Effector memory CD8-positive, alpha-beta T cell (primary cell): Measurements from ENCODE around the gene PCDHGA1.
"Not testable (repeated sequence)": the region's sequence is repeated elsewhere in the genome, so short reads cannot be mapped to it uniquely, and the experiment has no call there.

Source experiments
- ATAC-seq: fragments of 150-1000 bp; cut with Tn5 transposase; replicated peaks from 2 replicates; pipeline ENCODE4 v1.10.0; 2021; ENCODE audit warnings: mild to moderate bottlenecking, moderate library complexity
- DNase-seq, 3 experiments: peaks; one replicate each; pipeline ENCODE4 v3.0.0; 2021
- H3K27ac Mint-ChIP-seq, 2 donors: one replicate each; pipeline ENCODE4 v1.8.0; 2022; ENCODE audit warnings: mild to moderate bottlenecking in 2 of 2, mixed read lengths in 2 of 2, moderate library complexity in 2 of 2
- H3K27me3 Mint-ChIP-seq, 2 donors: one replicate each; pipeline ENCODE4 v1.8.0; 2022; ENCODE audit warnings: mixed read lengths in 2 of 2
- H3K36me3 Mint-ChIP-seq: one replicate; pipeline ENCODE4 v1.8.0; 2022; ENCODE audit warnings: mild to moderate bottlenecking, moderate library complexity, mixed read lengths; ENCODE audit not compliant: insufficient read depth
- H3K4me1 Mint-ChIP-seq, 2 donors: one replicate each; pipeline ENCODE4 v1.8.0; 2022; ENCODE audit warnings: low read depth in 2 of 2, mixed read lengths in 2 of 2
- H3K4me3 Mint-ChIP-seq, 2 donors: one replicate each; pipeline ENCODE4 v1.8.0; 2022; ENCODE audit warnings: mild to moderate bottlenecking in 2 of 2, mixed read lengths in 2 of 2, moderate library complexity in 2 of 2
- H3K9me3 Mint-ChIP-seq, 2 donors: one replicate each; pipeline ENCODE4 v1.8.0; 2022; ENCODE audit warnings: mixed read lengths in 2 of 2

PCDHGA1 gene

DNA sequence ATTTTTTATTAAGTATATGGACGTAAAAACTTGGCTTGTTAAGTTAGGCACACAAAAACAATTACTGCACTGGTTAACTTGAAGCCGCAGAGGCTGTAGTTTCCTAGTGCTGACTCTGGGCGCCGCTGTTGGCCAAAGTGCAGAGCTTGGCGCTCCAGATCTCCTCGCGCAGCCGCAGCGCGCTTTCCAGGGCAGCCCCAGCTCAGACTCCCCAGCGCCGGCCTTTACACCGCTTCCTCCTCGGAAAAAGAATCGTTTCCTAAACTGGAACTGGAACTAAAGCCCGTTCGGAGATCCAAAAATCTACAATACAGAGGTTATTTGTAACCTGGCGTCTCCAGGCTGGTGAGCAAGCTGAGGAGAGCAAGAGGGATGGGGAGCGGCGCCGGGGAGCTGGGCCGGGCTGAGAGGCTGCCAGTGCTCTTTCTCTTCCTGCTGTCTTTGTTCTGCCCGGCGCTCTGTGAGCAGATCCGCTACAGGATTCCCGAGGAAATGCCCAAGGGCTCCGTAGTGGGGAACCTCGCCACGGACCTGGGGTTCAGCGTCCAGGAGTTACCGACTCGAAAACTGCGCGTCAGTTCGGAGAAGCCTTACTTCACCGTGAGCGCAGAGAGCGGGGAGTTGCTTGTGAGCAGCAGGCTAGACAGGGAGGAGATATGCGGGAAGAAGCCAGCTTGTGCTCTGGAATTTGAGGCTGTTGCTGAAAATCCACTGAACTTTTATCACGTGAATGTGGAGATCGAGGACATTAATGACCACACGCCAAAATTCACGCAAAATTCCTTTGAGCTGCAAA, 67.6 kb downstream of the PCDHGA1 start, which contains the start of gene PCDHGB5:
PCDHGB5 (plus strand) TSS at position 192 of the 796 bp plus-strand sequence; CDS start at position 373, 181 bp downstream.
- peak within 1 kb of the TSS; percentile 31 to 53 for H3K4me3 Mint-ChIP-seq
- peaks cover 44 to 77% of the 10 kb centered on the region in 2 donors for H3K27me3 Mint-ChIP-seq
- not testable (repeated sequence) for H3K4me1 Mint-ChIP-seq, H3K27ac Mint-ChIP-seq, H3K36me3 Mint-ChIP-seq, H3K9me3 Mint-ChIP-seq, DNase-seq
- peak; percentile 77 for ATAC-seq

DNA sequence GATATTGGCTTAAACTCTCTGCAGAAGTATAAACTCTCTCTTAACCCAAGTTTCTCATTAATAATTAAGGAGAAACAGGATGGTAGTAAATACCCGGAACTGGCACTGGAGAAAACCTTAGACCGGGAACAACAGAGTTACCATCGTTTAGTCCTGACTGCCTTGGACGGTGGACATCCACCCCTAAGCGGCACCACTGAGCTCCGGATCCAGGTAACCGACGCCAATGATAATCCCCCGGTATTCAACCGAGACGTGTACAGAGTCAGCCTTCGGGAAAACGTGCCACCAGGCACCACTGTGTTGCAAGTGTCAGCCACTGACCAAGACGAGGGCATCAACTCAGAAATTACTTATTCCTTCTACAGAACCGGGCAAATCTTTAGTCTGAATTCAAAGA, 68.3 kb downstream of the PCDHGA1 start:
- H3K27me3 Mint-ChIP-seq, result peaks cover 48 to 77% of the 10 kb centered on the region in 2 donors
- H3K27ac Mint-ChIP-seq, result no peak overlapping the region
- DNase-seq (no peak), ATAC-seq (no peak)
- H3K36me3 Mint-ChIP-seq, result peaks cover 8% of the 10 kb centered on the region
- H3K4me1 Mint-ChIP-seq, result peaks cover 0 to 3% of the 10 kb centered on the region in 2 donors
- H3K4me3 Mint-ChIP-seq, result no peak overlapping the region
- H3K9me3 Mint-ChIP-seq, result peaks cover 7% of the 10 kb centered on the region in 2 donors

DNA sequence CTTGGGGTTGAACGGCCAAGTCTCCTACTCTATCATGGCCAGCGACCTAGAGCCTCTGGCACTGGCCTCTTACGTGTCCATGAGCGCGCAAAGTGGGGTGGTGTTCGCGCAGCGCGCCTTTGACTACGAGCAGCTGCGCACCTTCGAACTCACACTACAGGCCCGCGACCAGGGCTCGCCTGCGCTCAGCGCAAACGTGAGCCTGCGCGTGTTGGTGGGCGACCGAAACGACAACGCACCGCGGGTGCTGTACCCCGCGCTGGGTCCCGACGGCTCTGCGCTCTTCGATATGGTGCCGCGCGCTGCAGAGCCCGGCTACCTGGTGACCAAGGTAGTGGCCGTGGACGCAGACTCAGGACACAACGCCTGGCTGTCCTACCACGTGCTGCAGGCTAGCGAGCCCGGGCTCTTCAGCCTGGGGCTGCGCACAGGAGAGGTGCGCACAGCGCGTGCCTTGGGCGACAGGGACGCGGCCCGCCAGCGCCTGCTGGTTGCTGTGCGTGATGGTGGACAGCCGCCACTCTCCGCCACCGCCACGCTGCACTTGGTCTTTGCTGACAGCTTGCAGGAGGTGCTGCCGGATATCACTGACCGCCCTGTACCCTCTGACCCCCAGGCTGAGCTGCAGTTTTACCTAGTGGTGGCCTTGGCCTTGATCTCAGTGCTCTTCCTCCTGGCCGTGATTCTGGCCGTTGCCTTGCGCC, 69.4 kb downstream of the PCDHGA1 start:
- Mint-ChIP-seq H3K27ac (no peak overlapping the region), H3K4me3 (no peak overlapping the region), H3K4me1 (peaks cover 0 to 3% of the 10 kb centered on the region in 2 donors), H3K27me3 (peaks cover 50 to 77% of the 10 kb centered on the region in 2 donors), H3K36me3 (peaks cover 4% of the 10 kb centered on the region), H3K9me3 (peaks cover 0 to 5% of the 10 kb centered on the region in 2 donors)
- no peak for ATAC-seq
- DNase-seq, result no peak

DNA sequence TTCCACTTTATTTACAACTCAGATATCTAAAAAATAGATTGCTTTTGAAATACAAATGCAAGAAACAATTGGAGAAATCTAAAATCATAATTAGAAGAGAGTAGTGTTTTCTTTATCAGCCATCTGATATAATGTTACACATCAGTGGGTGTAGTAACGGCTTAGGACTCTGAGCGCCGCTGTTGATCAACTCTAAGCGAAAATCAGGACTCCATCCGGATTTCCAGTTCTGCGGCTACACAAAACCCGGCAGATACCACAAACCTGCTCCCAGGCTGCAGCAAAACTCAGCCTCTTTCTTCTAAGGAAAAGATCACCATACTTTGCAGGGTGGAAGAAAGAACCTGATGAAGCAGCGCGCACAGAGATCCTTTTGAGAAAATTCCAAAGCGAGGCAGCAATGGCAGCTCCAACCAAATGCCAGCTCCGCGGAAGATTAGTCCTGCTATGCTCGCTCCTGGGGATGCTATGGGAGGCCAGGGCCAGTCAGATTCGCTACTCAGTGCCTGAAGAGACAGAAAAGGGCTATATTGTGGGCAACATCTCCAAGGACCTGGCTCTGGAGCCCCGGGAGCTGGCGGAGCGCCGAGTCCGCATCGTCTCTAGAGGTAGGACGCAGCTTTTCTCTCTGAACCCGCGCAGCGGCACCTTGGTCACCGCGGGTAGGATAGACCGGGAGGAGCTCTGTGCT, 72.4 kb downstream of the PCDHGA1 start, which contains the start of gene PCDHGA9:
PCDHGA9 (plus strand) TSS at position 226 of the 691 bp plus-strand sequence; CDS start at position 401, 175 bp downstream.
- no peak within 1 kb of the TSS for H3K27ac Mint-ChIP-seq
- H3K27me3 Mint-ChIP-seq, result peaks cover 61 to 79% of the 10 kb centered on the region in 2 donors

DNA sequence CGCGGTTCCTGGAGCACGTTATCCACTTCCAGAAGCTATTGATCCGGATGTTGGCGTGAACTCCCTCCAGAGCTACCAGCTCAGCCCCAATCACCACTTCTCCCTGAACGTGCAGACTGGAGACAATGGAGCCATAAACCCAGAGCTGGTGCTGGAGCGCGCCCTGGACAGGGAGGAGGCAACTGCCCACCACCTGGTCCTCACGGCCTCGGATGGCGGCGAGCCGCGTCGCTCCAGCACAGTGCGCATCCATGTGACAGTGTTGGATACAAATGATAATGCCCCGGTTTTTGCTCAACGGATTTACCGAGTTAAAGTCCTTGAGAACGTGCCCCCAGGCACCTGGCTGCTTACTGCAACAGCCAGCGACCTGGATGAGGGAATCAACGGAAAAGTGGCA, 73.1 kb downstream of the PCDHGA1 start:
- H3K4me3 Mint-ChIP-seq, result peak overlapping the region in 1 of 2 donors; percentile 29
- H3K27me3 Mint-ChIP-seq, result peaks cover 66 to 86% of the 10 kb centered on the region in 2 donors
- H3K36me3 Mint-ChIP-seq, result no peaks in the 10 kb centered on the region
- DNase-seq (no peak), ATAC-seq (no peak)
- H3K9me3 Mint-ChIP-seq, result peaks cover 0 to 5% of the 10 kb centered on the region in 2 donors
- no peak overlapping the region for H3K27ac Mint-ChIP-seq
- peaks cover 0 to 3% of the 10 kb centered on the region in 2 donors for H3K4me1 Mint-ChIP-seq

More for the DNA sequence above, 72.4 kb downstream of the PCDHGA1 start, which contains the start of gene PCDHGA9:
- H3K4me3 Mint-ChIP-seq, result peak within 1 kb of the TSS; percentile 29 to 51
- DNase-seq (no peak), ATAC-seq (no peak)
- H3K36me3 Mint-ChIP-seq, result peaks cover 2% of the 10 kb centered on the region
- peaks cover 0 to 3% of the 10 kb centered on the region in 2 donors for H3K4me1 Mint-ChIP-seq
- peaks cover 0 to 5% of the 10 kb centered on the region in 2 donors for H3K9me3 Mint-ChIP-seq

DNA sequence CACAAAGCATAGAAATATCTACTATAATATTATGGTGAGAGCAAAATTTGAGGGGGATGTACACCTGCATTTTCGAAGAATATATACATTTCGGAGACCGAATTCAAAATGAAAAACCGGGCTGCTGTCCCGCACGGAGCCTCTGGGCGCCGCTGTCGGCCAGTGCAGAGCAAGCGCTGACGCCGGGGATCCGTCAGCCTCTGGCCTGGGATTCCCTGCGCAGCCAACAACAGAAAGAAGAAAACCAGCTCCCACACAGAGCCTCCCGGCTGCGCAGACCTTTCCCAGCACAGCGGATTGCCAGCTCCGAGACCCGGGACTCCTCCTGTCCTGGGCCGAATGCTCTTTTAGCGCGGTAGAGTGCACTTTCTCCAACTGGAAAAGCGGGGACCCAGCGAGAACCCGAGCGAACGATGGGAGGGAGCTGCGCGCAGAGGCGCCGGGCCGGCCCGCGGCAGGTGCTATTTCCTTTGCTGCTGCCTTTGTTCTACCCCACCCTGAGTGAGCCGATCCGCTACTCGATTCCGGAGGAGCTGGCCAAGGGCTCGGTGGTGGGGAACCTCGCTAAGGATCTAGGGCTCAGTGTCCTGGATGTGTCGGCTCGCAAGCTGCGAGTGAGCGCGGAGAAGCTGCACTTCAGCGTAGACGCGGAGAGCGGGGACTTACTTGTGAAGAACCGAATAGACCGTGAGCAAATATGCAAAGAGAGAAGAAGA, 77.6 kb downstream of the PCDHGA1 start, which contains the start of gene PCDHGB6:
PCDHGB6 (plus strand) TSS at position 232 of the 716 bp plus-strand sequence; CDS start at position 414, 182 bp downstream.
- H3K27ac Mint-ChIP-seq, ATAC-seq, H3K36me3 Mint-ChIP-seq, H3K9me3 Mint-ChIP-seq, H3K4me1 Mint-ChIP-seq, DNase-seq: not testable (repeated sequence)
- peak within 1 kb of the TSS; percentile 23 to 48 for H3K4me3 Mint-ChIP-seq
- H3K27me3 Mint-ChIP-seq, result peaks cover 55 to 73% of the 10 kb centered on the region in 2 donors

DNA sequence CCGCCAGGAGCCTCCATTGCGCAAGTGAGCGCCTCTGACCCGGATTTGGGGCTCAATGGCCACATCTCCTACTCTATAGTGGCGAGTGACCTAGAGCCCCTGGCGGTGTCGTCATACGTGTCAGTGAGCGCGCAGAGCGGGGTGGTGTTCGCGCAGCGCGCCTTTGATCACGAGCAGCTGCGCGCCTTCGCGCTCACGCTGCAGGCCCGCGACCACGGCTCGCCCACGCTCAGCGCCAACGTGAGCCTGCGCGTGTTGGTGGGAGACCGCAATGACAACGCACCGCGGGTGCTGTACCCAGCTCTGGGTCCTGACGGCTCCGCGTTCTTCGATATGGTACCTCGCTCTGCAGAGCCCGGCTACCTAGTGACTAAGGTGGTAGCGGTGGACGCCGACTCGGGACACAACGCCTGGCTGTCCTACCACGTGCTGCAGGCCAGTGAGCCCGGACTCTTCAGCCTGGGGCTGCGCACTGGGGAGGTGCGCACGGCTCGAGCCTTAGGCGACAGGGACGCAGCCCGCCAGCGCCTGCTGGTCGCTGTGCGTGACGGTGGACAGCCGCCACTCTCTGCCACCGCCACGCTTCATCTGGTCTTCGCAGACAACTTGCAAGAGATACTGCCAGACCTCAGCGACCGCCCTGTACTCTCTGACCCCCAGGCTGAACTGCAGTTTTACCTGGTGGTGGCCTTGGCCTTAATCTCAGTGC, 79.4 kb downstream of the PCDHGA1 start:
- H3K9me3 Mint-ChIP-seq, result peaks cover 7% of the 10 kb centered on the region in 2 donors
- peaks cover 57 to 73% of the 10 kb centered on the region in 2 donors for H3K27me3 Mint-ChIP-seq
- H3K4me3 Mint-ChIP-seq, result no peak overlapping the region
- H3K36me3 Mint-ChIP-seq, result peaks cover 7% of the 10 kb centered on the region
- H3K4me1 Mint-ChIP-seq, result peaks cover 8 to 15% of the 10 kb centered on the region in 2 donors
- no peak for DNase-seq
- H3K27ac Mint-ChIP-seq, result no peak overlapping the region
- no peak for ATAC-seq

DNA sequence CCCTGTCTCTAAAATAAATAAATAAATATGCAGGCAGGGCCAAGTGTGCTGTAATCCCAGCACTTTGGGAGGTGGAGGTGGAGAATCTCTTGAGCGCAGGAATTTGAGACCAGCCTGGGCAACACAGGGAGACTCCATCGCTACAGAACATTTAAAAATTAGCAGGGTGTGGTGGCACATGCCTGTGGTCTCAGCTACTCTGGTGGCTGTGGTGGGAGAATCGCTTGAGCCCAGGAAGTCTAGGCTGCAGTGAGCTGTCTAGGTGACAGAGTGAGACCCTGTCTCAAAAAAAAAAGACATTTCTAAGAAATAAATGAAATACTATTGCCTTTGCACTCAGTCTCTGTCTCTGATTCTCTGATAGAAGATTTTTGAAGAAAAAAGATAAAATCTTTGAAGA, 81.3 kb downstream of the PCDHGA1 start:
- Mint-ChIP-seq H3K9me3 (peaks cover 7% of the 10 kb centered on the region in 2 donors), H3K4me3 (no peak overlapping the region), H3K36me3 (peaks cover 7% of the 10 kb centered on the region), H3K27me3 (peaks cover 56 to 72% of the 10 kb centered on the region in 2 donors), H3K27ac (no peak overlapping the region), H3K4me1 (peaks cover 8 to 19% of the 10 kb centered on the region in 2 donors)
- ATAC-seq (no peak), DNase-seq (no peak)

DNA sequence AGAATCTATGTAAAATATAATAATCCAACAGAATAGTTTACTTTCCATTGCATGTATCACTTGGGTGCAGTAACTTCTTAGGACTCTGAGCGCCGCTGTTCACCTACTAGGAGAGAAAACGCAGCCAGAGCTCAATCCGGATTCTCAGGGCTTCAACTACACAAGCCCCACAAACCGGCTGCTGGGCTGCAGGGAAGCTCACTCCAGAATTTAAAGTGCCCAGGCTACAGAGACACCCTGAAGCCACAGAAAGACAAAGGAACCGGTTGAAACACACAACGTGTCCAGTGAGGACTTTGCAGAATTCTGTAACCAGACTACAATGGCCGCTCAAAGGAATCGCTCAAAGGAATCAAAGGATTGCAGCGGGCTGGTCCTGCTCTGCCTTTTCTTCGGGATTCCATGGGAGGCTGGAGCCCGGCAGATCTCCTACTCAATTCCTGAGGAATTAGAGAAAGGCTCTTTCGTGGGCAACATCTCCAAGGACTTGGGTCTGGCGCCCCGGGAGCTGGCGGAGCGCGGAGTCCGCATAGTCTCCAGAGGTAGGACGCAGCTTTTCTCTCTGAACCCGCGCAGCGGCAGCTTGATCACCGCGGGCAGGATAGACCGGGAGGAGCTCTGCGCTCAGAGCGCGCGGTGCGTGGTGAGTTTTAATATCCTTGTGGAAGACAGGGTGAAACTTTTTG, 82.7 kb downstream of the PCDHGA1 start, which contains the start of gene PCDHGA10:
PCDHGA10 (plus strand) TSS at position 134 of the 686 bp plus-strand sequence; CDS start at position 323, 189 bp downstream.
- ATAC-seq (peak; percentile 80), DNase-seq (peak; percentile 35 to 40 (median 35))
- H3K27ac Mint-ChIP-seq, result peak within 1 kb of the TSS in 1 of 2 donors; percentile 63
- peaks cover 7 to 10% of the 10 kb centered on the region in 2 donors for H3K9me3 Mint-ChIP-seq
- peaks cover 11% of the 10 kb centered on the region for H3K36me3 Mint-ChIP-seq
- peaks cover 63 to 77% of the 10 kb centered on the region in 2 donors for H3K27me3 Mint-ChIP-seq
- peaks cover 10 to 22% of the 10 kb centered on the region in 2 donors for H3K4me1 Mint-ChIP-seq
- H3K4me3 Mint-ChIP-seq, result peak within 1 kb of the TSS; percentile 79 to 81

DNA sequence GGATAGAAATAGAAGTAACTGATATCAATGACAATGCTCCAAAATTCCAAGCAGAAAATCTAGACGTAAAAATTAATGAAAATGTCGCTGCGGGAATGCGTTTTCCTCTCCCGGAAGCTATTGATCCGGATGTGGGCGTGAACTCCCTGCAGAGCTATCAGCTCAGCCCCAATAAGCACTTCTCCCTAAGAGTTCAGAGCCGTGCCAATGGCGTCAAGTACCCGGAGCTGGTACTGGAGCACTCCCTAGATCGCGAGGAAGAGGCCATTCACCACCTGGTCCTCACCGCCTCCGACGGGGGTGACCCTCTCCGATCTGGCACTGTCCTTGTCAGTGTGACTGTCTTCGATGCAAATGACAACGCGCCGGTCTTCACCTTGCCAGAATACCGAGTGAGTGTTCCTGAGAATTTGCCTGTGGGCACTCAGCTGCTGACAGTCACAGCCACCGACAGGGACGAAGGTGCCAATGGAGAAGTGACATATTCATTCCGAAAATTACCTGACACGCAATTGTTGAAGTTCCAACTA, 83.3 kb downstream of the PCDHGA1 start:
- ATAC-seq, result no peak
- H3K27ac Mint-ChIP-seq, result peak overlapping the region in 1 of 2 donors; percentile 63

DNA sequence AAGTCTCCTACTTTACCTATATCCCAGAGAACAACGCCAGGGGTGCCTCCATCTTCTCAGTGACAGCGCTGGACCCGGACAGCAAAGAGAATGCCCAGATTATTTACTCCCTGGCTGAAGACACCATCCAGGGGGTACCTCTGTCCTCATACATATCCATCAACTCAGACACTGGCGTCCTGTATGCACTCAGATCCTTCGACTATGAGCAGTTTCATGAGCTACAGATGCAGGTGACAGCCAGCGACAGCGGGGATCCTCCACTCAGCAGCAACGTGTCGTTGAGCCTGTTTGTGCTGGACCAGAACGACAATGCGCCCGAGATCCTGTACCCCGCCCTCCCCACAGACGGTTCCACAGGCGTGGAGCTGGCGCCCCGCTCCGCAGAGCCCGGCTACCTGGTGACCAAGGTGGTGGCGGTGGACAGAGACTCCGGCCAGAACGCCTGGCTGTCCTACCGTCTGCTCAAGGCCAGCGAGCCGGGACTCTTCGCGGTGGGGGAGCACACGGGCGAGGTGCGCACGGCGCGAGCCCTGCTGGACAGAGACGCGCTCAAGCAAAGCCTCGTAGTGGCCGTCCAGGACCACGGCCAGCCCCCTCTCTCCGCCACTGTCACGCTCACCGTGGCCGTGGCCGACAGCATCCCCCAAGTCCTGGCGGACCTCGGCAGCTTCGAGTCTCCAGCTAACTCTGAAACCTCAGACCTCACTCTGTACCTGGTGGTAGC, 84.4 kb downstream of the PCDHGA1 start:
- H3K27ac Mint-ChIP-seq, DNase-seq, ATAC-seq: not testable (repeated sequence)
- Mint-ChIP-seq H3K9me3 (peaks cover 7 to 19% of the 10 kb centered on the region in 2 donors), H3K4me3 (peak overlapping the region; percentile 7 to 43), H3K36me3 (peaks cover 18% of the 10 kb centered on the region), H3K4me1 (peaks cover 10 to 22% of the 10 kb centered on the region in 2 donors), H3K27me3 (peaks cover 61 to 77% of the 10 kb centered on the region in 2 donors)

More for the DNA sequence above, 83.3 kb downstream of the PCDHGA1 start:
- H3K9me3 Mint-ChIP-seq, result peaks cover 8 to 16% of the 10 kb centered on the region in 2 donors
- peaks cover 64 to 77% of the 10 kb centered on the region in 2 donors for H3K27me3 Mint-ChIP-seq
- H3K4me3 Mint-ChIP-seq, result peak overlapping the region; percentile 79 to 81
- peaks cover 11% of the 10 kb centered on the region for H3K36me3 Mint-ChIP-seq
- peaks cover 10 to 22% of the 10 kb centered on the region in 2 donors for H3K4me1 Mint-ChIP-seq
- DNase-seq, result no peak
